PFSK-1 (cell line): ENCODE measurements around the gene KIF19.

Experiments used
- FOXP2 ChIP-seq: optimal IDR thresholded peaks from 2 replicates; pipeline ENCODE3; 2011; ENCODE audit warnings: borderline replicate concordance, control low read depth, inconsistent platforms; ENCODE audit not compliant: insufficient read depth; ENCODE audit errors: extremely low read length, extremely low read depth
- POLR2AphosphoS5 ChIP-seq: IDR thresholded peaks from 2 replicates; pipeline ENCODE4 v1.6.1; 2012; ENCODE audit warnings: low read depth, mild to moderate bottlenecking, control low read depth, low read length, moderate library complexity
- SIN3A ChIP-seq: IDR thresholded peaks from 2 replicates; pipeline ENCODE4 v1.6.1; 2012; ENCODE audit warnings: mild to moderate bottlenecking, low read length, moderate library complexity, borderline replicate concordance; ENCODE audit not compliant: insufficient read depth
- TAF1 ChIP-seq: IDR thresholded peaks from 2 replicates; pipeline ENCODE4 v1.6.1; 2012; ENCODE audit warnings: low read length, control low read depth, borderline replicate concordance; ENCODE audit not compliant: insufficient read depth
- TF ChIP-seq, protein P1 (sequence below), 2 experiments: IDR thresholded peaks; 2 replicates each; pipeline versions ENCODE4 v1.6.1 to v1.8.0; 2011 to 2012; ENCODE audit warnings: low read depth in 2 of 2, low read length in 2 of 2, control low read depth in 1 of 2, inconsistent platforms in 1 of 2, mild to moderate bottlenecking in 1 of 2, moderate library complexity in 1 of 2; ENCODE audit not compliant: insufficient read depth in 1 of 2

Gene KIF19

DNA sequence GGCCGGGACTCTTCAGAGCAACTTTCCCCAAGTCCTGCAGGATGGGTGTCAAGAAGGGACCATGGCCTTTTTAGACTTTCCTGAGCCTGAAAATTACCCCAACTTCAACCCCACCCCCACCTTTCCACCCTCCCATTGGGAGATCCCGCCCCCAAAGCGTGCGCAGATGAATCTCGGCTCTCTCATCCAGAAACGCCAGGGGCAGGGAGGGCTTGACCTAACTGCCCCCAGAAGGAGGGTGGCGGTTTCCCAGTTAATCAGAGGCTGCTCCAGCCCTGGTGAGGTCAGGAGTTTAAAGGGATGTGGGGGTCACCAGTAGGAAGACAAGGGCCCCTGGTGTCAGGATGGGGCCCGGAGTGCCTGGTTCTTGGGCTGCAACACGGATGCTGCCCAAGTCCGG, 480 bp downstream of the KIF19 start:
- TF ChIP-seq FOXP2 = no peak
- TF ChIP-seq TAF1 = no peak
- TF ChIP-seq, protein P1, sequence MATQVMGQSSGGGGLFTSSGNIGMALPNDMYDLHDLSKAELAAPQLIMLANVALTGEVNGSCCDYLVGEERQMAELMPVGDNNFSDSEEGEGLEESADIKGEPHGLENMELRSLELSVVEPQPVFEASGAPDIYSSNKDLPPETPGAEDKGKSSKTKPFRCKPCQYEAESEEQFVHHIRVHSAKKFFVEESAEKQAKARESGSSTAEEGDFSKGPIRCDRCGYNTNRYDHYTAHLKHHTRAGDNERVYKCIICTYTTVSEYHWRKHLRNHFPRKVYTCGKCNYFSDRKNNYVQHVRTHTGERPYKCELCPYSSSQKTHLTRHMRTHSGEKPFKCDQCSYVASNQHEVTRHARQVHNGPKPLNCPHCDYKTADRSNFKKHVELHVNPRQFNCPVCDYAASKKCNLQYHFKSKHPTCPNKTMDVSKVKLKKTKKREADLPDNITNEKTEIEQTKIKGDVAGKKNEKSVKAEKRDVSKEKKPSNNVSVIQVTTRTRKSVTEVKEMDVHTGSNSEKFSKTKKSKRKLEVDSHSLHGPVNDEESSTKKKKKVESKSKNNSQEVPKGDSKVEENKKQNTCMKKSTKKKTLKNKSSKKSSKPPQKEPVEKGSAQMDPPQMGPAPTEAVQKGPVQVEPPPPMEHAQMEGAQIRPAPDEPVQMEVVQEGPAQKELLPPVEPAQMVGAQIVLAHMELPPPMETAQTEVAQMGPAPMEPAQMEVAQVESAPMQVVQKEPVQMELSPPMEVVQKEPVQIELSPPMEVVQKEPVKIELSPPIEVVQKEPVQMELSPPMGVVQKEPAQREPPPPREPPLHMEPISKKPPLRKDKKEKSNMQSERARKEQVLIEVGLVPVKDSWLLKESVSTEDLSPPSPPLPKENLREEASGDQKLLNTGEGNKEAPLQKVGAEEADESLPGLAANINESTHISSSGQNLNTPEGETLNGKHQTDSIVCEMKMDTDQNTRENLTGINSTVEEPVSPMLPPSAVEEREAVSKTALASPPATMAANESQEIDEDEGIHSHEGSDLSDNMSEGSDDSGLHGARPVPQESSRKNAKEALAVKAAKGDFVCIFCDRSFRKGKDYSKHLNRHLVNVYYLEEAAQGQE (IDR thresholded peaks at IDR 0.05; ENCODE audit: insufficient read depth in 1 of 2, low read depth in 2 of 2, low read length in 2 of 2) = no peak
- no peak for TF ChIP-seq POLR2AphosphoS5
- no peak for TF ChIP-seq SIN3A

DNA sequence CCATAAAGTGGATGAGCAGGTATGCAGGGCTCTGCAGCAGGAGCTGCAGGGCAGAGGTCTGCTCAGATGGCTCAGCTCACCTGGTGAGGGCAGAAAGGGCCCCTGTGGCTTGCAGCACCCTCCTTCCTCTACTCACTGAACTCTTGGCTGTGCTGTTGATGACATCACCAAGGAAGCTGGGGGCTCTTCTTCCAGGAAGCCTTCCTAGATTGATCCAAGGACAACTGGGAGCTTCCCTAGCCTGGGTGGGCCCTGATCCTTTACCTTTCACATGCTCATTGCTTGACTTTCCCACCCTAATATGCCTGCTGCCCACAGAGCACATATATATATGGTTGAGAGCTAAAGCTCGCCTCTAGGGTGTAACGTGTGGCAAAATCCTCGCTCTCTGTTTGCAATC, 2.5 kb downstream of the KIF19 start:
- TF ChIP-seq, protein P1 (IDR thresholded peaks at IDR 0.05; ENCODE audit: insufficient read depth in 1 of 2, low read depth in 2 of 2, low read length in 2 of 2) = no peak
- TF ChIP-seq POLR2AphosphoS5 (no peak), FOXP2 (no peak), TAF1 (no peak), SIN3A (no peak)

DNA sequence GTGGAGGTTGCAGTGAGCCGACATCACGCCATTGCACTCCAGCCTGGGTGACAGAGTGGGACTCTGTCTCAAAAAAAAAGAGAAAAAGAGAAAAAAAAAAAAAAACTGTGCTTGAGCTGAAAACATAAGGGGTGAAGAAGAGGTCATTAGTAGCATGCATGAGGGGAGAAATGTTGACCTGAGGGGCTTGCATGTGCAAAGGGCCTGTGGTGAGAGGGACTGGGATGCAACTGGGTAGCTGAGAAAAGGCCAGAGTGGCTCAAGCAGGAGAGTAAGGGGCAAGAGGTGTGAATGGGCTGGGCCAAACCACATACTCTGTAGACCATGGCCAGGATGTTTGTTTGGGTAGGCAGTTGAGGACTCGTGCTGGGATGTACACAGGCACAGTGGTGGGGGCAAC, 3.4 kb downstream of the KIF19 start:
- TF ChIP-seq SIN3A (no peak), POLR2AphosphoS5 (no peak), TAF1 (no peak), FOXP2 (no peak)
- TF ChIP-seq, protein P1 (IDR thresholded peaks at IDR 0.05; ENCODE audit: insufficient read depth in 1 of 2, low read depth in 2 of 2, low read length in 2 of 2) = no peak

DNA sequence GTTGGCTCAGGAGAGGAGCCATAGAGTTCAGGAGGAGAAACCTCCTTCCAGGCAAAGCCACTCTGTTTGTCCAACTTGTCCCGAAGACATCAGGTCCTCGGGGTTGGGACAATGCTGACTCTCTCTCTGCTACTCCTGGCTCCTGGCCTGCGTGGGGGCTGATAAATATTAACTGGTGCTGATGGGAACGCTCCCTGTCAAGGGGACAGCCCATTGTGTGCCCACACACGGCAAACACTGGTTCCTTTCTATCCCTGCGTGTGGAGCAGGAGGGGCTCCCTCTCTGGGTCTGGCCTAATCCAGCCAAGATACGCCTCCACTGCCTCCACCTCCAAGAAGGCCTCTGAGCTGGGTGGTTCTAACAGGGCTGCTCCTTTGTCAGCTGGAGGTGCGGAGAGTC, 4.4 kb downstream of the KIF19 start:
- no peak for TF ChIP-seq POLR2AphosphoS5
- TF ChIP-seq, protein P1 (IDR thresholded peaks at IDR 0.05; ENCODE audit: insufficient read depth in 1 of 2, low read depth in 2 of 2, low read length in 2 of 2) = no peak
- TF ChIP-seq TAF1 = no peak
- TF ChIP-seq SIN3A = no peak
- no peak for TF ChIP-seq FOXP2

DNA sequence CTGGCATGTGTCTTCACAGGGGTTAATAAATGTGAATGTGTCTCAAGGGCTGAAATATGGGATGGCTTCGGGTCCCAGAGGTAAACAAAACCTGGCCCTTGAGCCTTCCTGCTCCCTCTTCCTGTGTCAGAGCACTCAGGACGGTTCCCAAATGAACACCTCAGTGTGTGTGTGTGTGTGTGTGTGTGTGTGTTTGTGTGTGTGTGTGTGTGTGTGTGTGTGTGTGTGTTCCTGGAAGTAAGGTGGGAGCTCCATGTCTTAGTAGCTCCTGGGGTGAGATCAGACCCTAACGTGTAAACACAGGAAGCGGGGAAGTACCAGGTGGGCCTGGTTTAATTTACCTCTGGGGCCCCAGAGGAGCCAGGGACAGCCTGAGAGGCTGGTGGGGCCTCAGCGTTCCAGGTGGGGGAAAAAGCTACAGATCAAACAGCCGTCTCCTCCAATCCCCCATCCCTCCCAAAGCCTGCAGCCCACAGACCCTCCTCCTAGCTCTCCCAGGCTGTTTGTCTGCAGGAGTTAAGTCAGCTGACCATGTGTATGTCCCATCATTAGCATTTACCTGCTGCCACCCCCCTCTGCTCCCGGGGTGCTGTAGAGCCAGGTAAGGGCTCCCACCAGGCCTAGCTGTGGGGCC, 6.1 kb downstream of the KIF19 start:
- no peak for TF ChIP-seq POLR2AphosphoS5
- no peak for TF ChIP-seq SIN3A
- TF ChIP-seq FOXP2 = no peak
- no peak for TF ChIP-seq TAF1
- TF ChIP-seq, protein P1 (IDR thresholded peaks at IDR 0.05; ENCODE audit: insufficient read depth in 1 of 2, low read depth in 2 of 2, low read length in 2 of 2) = no peak
